ENCODE measurements around the gene SLC25A29.

DNA sequence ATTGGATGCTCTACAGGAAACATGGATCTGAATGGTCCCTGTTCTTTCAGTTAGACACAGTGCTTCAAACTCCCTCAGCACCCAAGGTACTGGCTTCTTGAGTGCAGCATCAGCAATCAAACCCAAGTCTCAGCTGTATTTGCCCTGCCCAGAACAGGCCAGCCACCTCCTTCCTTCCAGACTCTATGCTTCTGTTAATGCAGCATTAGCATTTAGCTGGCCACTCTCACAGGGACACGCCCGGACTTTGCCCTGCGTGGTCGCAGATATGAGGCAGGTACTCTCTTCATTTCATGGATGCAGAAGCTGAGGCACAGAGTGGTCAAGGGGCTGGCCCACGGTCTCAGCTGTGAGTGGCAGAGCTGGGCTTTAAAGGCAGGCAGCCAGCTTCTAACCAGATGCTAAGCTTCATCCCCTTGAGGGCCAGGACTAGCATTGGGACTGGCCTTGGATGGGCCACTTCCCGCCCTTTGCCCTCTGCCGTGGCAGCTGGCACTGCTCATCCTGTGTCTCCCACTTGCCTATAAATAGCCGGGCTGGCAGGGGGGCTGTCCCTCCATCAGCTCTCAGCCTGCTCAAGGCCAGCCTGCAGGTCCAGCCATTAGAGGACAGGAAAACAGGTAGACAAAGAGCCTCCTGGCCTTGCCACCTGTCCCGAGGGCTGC lies 15.4 kb upstream of the SLC25A29 start:
- TF ChIP-seq EZH2 (IDR thresholded peaks at IDR 0.05; ENCODE audit: borderline replicate concordance, low read depth, low read length, severe bottlenecking) (no peak), CTCF (IDR thresholded peaks at IDR 0.05; ENCODE audit: borderline replicate concordance, extremely low read depth, low read length, poor library complexity, severe bottlenecking) (no peak)

All from DND-41 (cell line).